Esophagus squamous epithelium (tissue), 5 donors: ENCODE results near the gene ULK4. TPM values are rescaled to one million over a fixed set of nuclear protein-coding genes. Genes with fewer than 3 reads are reported as not detected.

Experiments used
- DNase-seq: peaks from one replicate; lab custom pipeline; 2025; lab: John Stamatoyannopoulos, UW
- H3K27ac ChIP-seq, 4 donors: fragments of 200-600 bp; sonication (generic); one replicate each; pipeline ENCODE4 v1.5.1; 2016 to 2019; ENCODE audit warnings: mild to moderate bottlenecking in 1 of 4
- H3K27me3 ChIP-seq, 4 donors: fragments of 200-600 bp; sonication (generic); 1 replicate in 3 of 4; 2 replicates in 1 of 4; pipeline versions ENCODE4 v1.5.1 to v1.6.0; 2017 to 2021; ENCODE audit warnings: antibody characterized with exemption in 1 of 4
- H3K36me3 ChIP-seq, 3 donors: fragments of 200-600 bp; sonication (generic); one replicate each; pipeline ENCODE4 v1.5.1; 2016 to 2019
- H3K4me1 ChIP-seq, 3 donors: fragments of 200-600 bp; sonication (generic); one replicate each; pipeline ENCODE4 v1.5.1; 2017 to 2019
- H3K4me3 ChIP-seq, 4 donors: fragments of 200-600 bp; sonication (generic); 1 replicate in 3 of 4; 2 replicates in 1 of 4; pipeline ENCODE4 v1.5.1; 2016 to 2019; ENCODE audit warnings: mild to moderate bottlenecking in 2 of 4, moderate library complexity in 1 of 4
- H3K9me3 ChIP-seq, 3 donors: fragments of 200-600 bp; sonication (generic); one replicate each; pipeline ENCODE4 v1.5.1; 2016 to 2019
- CTCF ChIP-seq, 6 experiments: fragments of 450-650 bp in 4 of 6; fragments of 200-600 bp in 2 of 6; sonication (generic) in 2 of 6; IDR thresholded peaks; one replicate each; pipeline ENCODE4 v1.5.1; 2016 to 2019; ENCODE audit warnings: antibody characterized with exemption in 6 of 6, mild to moderate bottlenecking in 4 of 6, moderate library complexity in 4 of 6
- POLR2A ChIP-seq, 4 donors: fragments of 450-650 bp; IDR thresholded peaks; one replicate each; pipeline ENCODE4 v1.6.1; 2017; ENCODE audit warnings: antibody characterized with exemption in 4 of 4, mild to moderate bottlenecking in 4 of 4, moderate library complexity in 3 of 4
- WGBS, 2 donors: methylation state at CpG; one replicate each; pipeline ENCODE4 v1.1.5; 2018; 5-methylcytosine and 5-hydroxymethylcytosine counted together
- intact Hi-C: fragments of 100-400 bp; cut with DNase I; formaldehyde crosslinking; loops from one replicate; pipeline ENCODE4 v1.15.0; 2022
- total RNA-seq, 4 donors: library from RNA; depleted of rRNA; stranded (reverse); fragments of >200 nt; gene quantifications; one replicate each; pipeline ENCODE4 v1.1.0, GENCODE V29; 2016
- donor health status: DM: yes; HTN: yes; CAD: no.

The ULK4 gene
- total RNA-seq, 4 donors from 2014 or later: 2.2 to 11.4 (median 7.9) TPM

- Histone ChIP-seq H3K27ac (no peak overlapping the region), H3K9me3 (no peaks in the 10 kb centered on the region), H3K4me1 (peaks cover 0 to 8% (median 0%) of the 10 kb centered on the region in 3 donors), H3K27me3 (no peaks in the 10 kb centered on the region), H3K36me3 (no peaks in the 10 kb centered on the region), H3K4me3 (no peak overlapping the region)
- no peak for TF ChIP-seq CTCF (IDR thresholded peaks at IDR 0.05)
- TF ChIP-seq POLR2A (IDR thresholded peaks at IDR 0.05): no peak
- intact Hi-C loops: no loop called here
- no peak for DNase-seq
Observed at GRCh38 chr3:41502481-41502880, 459.4 kb downstream of the ULK4 start.

- no peak for TF ChIP-seq CTCF (IDR thresholded peaks at IDR 0.05)
- no peaks in the 10 kb centered on the region for H3K36me3 ChIP-seq
- DNase-seq: no peak
- H3K27ac ChIP-seq: no peak overlapping the region
- no peaks in the 10 kb centered on the region for H3K9me3 ChIP-seq
- H3K4me3 ChIP-seq: no peak overlapping the region
- intact Hi-C loops: no loop called here
- no peaks in the 10 kb centered on the region for H3K27me3 ChIP-seq
- H3K4me1 ChIP-seq: peaks cover 0 to 8% (median 0%) of the 10 kb centered on the region in 3 donors
- WGBS, 2 donors: 28 to 39% methylated on average over 1 of the region's 1 CpG
Observed at GRCh38 chr3:41502023-41502422, 459.9 kb downstream of the ULK4 start.

DNA sequence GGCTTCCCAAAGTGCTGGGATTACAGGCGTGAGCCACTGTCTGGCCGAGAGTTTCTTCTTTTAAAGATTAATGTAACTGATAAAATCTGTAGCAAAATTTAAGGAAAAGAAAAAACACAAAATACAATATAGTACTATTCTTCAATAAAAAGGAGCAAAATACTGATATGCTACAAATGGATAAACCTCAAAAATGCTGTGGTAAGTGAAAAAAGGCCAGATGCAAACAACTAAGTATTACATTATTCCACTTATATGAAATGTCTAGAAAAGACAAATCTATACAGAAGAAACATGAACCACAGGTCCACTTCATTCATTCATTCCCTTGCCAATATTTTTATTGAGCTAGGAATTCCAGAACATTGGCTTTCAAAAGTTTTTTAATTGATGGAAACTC is 463.1 kb downstream of the ULK4 start:
- intact Hi-C loops: no loop called here
- 90 to 95% methylated on average over 2 of the region's 2 CpGs for WGBS, 2 donors

DNA sequence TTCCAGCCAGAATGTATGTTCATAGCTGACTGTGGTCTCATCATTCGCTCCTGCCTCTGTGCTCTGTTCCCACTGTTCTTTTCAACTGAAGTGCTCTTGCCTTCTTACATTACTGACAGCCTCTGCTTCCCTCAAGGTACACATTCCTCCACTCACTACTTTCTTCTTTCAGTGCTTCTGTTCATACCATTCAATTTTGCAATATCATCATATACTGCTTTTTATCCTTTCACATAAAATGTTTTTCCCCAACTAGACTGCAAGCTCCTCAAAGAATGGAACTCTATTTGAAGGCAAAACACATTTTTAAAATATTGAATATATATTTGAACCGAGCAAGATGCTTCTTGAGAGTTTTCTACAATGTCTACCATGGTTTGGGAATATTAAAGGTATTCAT is 471.5 kb downstream of the ULK4 start:
- Histone ChIP-seq H3K9me3 (no peaks in the 10 kb centered on the region), H3K4me3 (no peak overlapping the region), H3K36me3 (no peaks in the 10 kb centered on the region), H3K4me1 (no peaks in the 10 kb centered on the region), H3K27me3 (no peaks in the 10 kb centered on the region), H3K27ac (no peak overlapping the region)
- DNase-seq: no peak
- intact Hi-C loops: no loop called here
- TF ChIP-seq POLR2A (IDR thresholded peaks at IDR 0.05) (no peak), CTCF (IDR thresholded peaks at IDR 0.05) (no peak)
- 84 to 95% methylated on average over 2 of the region's 2 CpGs for WGBS, 2 donors

More for the DNA sequence above, 463.1 kb downstream of the ULK4 start:
- Histone ChIP-seq H3K36me3 (no peaks in the 10 kb centered on the region), H3K9me3 (no peaks in the 10 kb centered on the region), H3K27ac (no peak overlapping the region), H3K4me1 (peaks cover 0 to 8% (median 0%) of the 10 kb centered on the region in 3 donors), H3K4me3 (no peak overlapping the region), H3K27me3 (no peaks in the 10 kb centered on the region)
- DNase-seq: no peak
- TF ChIP-seq POLR2A (IDR thresholded peaks at IDR 0.05) (no peak), CTCF (IDR thresholded peaks at IDR 0.05) (no peak)

GRCh38 chr3:41489231-41489630 is 472.7 kb downstream of the ULK4 start:
- Histone ChIP-seq H3K36me3 (no peaks in the 10 kb centered on the region), H3K27me3 (no peaks in the 10 kb centered on the region), H3K4me1 (no peaks in the 10 kb centered on the region), H3K9me3 (no peaks in the 10 kb centered on the region), H3K4me3 (no peak overlapping the region), H3K27ac (no peak overlapping the region)
- intact Hi-C loops: no loop called here
- no peak for DNase-seq
- WGBS, 2 donors: 57 to 72% methylated on average over 1 of the region's 1 CpG
- no peak for TF ChIP-seq POLR2A (IDR thresholded peaks at IDR 0.05)
- no peak for TF ChIP-seq CTCF (IDR thresholded peaks at IDR 0.05)
